Midbrain (tissue), 1 donor: Measurements from ENCODE around the gene MAPKAPK2.
"Not testable (repeated sequence)": the region's sequence is repeated elsewhere in the genome, so short reads cannot be mapped to it uniquely, and the experiment has no call there.

Experiments
- DNase-seq: peaks from one replicate; lab custom pipeline; 2025; lab: John Stamatoyannopoulos, UW

Gene MAPKAPK2

GRCh38 chr1:206744683-206745082 is 60.0 kb downstream of the MAPKAPK2 start:
- no peak for DNase-seq

GRCh38 chr1:206745301-206745700 is 60.6 kb downstream of the MAPKAPK2 start:
- DNase-seq: no peak

GRCh38 chr1:206748348-206749030 is 63.8 kb downstream of the MAPKAPK2 start:
- no peak for DNase-seq

GRCh38 chr1:206751891-206752290 is 67.2 kb downstream of the MAPKAPK2 start:
- no peak for DNase-seq

- no peak for DNase-seq
Observed at GRCh38 chr1:206752481-206752880, 67.8 kb downstream of the MAPKAPK2 start.

GRCh38 chr1:206753141-206753540 is 68.4 kb downstream of the MAPKAPK2 start:
- DNase-seq: no peak

GRCh38 chr1:206754011-206754410 is 69.3 kb downstream of the MAPKAPK2 start:
- DNase-seq: no peak

- no peak for DNase-seq
Observed at GRCh38 chr1:206757524-206758266, 73.0 kb downstream of the MAPKAPK2 start.

- no peak for DNase-seq
Observed at GRCh38 chr1:206760590-206760989, 75.9 kb downstream of the MAPKAPK2 start.

- DNase-seq: no peak
Observed at GRCh38 chr1:206761159-206761768, 76.6 kb downstream of the MAPKAPK2 start.

- not testable (repeated sequence) for DNase-seq
Observed at GRCh38 chr1:206762741-206763364, 78.1 kb downstream of the MAPKAPK2 start.

GRCh38 chr1:206765771-206766170 is 81.1 kb downstream of the MAPKAPK2 start:
- DNase-seq: not testable (repeated sequence)

GRCh38 chr1:206766251-206766856 is 81.6 kb downstream of the MAPKAPK2 start:
- DNase-seq: no peak

- DNase-seq: no peak
Observed at GRCh38 chr1:206768472-206769303, 84.0 kb downstream of the MAPKAPK2 start.

GRCh38 chr1:206769304-206769731 is 84.6 kb downstream of the MAPKAPK2 start:
- DNase-seq: no peak

GRCh38 chr1:206770531-206771337 is 86.0 kb downstream of the MAPKAPK2 start, which contains the start of gene IL19:
Gene IL19 (plus strand): TSS chr1:206770773. CDS start chr1:206836663, 65,890 bp downstream.
- DNase-seq: no peak

- no peak for DNase-seq
Observed at GRCh38 chr1:206771338-206771692, 86.6 kb downstream of the MAPKAPK2 start.

- DNase-seq: no peak
Observed at GRCh38 chr1:206772243-206772937, 87.7 kb downstream of the MAPKAPK2 start, which contains the start of gene IL10. Gene IL10 (minus strand): TSS chr1:206772494. CDS start chr1:206772435, 59 bp downstream.

- no peak for DNase-seq
Observed at GRCh38 chr1:206774093-206774492, 89.4 kb downstream of the MAPKAPK2 start.

- no peak for DNase-seq
Observed at GRCh38 chr1:206776229-206776628, 91.5 kb downstream of the MAPKAPK2 start.
